ENCODE measurements around the gene PASD1. TPM values are rescaled to one million over a fixed set of nuclear protein-coding genes. Genes with fewer than 3 reads are reported as not detected.
A peak's percentile ranks its signal among the peaks of the same experiment; 100 is the strongest.
"Not testable (repeated sequence)": the region's sequence is repeated elsewhere in the genome, so short reads cannot be mapped to it uniquely, and the experiment has no call there.

The PASD1 gene
- total and polyA plus RNA-seq, 8 donors, result not detected

DNA sequence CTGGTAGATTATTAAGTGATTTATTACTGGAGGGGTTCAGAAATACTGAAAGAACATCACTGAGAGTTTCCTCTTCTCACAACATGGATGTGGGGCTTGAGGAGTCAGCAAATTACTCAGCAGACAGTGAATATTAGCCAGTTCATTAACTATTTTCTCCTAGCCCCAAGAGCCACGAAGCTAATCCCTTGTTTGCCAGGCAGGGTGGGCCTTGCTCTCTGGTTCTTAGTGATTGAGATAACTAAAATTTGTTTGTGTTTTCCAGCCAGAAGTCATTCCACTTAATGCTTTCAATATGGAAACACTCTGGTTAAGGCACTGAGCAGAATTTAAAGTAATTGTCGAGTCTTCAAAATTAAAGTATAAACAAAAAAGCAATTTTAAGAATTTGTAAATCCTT lies 40.1 kb upstream of the PASD1 start:
- intact Hi-C loops (cut with DNase I), result no loop called here
- Histone ChIP-seq H3K36me3 (no peaks in the 10 kb centered on the region), H3K4me1 (no peaks in the 10 kb centered on the region), H3K27ac (no peak overlapping the region), H3K27me3 (peaks cover 0 to 16% (median 5%) of the 10 kb centered on the region in 4 donors), H3K4me3 (no peak overlapping the region), H3K9me3 (no peaks in the 10 kb centered on the region)
- DNase-seq, result no peak
- no peak for FAIRE-seq
- TF ChIP-seq, protein P1, sequence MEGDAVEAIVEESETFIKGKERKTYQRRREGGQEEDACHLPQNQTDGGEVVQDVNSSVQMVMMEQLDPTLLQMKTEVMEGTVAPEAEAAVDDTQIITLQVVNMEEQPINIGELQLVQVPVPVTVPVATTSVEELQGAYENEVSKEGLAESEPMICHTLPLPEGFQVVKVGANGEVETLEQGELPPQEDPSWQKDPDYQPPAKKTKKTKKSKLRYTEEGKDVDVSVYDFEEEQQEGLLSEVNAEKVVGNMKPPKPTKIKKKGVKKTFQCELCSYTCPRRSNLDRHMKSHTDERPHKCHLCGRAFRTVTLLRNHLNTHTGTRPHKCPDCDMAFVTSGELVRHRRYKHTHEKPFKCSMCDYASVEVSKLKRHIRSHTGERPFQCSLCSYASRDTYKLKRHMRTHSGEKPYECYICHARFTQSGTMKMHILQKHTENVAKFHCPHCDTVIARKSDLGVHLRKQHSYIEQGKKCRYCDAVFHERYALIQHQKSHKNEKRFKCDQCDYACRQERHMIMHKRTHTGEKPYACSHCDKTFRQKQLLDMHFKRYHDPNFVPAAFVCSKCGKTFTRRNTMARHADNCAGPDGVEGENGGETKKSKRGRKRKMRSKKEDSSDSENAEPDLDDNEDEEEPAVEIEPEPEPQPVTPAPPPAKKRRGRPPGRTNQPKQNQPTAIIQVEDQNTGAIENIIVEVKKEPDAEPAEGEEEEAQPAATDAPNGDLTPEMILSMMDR (IDR thresholded peaks at IDR 0.05), result no peak
- no peak for ATAC-seq
- 45 to 50% methylated on average over 2 of the region's 2 CpGs for WGBS, 2 donors

DNA sequence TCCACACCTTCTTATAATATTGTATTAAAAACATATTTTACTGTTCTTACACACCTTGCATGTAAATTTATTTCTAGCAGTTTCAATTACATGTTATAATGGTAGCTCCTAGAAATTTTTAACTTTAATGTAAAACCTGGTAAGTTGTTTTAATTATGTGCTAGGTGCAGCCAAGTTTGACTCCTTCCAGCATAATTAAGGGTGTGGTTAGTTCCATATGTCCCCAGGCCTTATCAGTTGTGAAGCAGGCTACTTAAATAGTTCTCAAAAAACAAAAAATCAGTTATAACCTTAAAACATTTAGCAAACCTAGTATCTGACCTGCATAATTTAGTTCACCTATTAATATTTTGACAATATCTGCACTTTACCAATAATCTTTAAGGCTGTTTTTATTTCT lies 26.9 kb upstream of the PASD1 start:
- ATAC-seq (no peak), FAIRE-seq (no peak), DNase-seq (no peak)
- intact Hi-C loops (cut with DNase I), result no loop called here
- H3K4me3 ChIP-seq, result no peak overlapping the region
- H3K9me3 ChIP-seq, result no peaks in the 10 kb centered on the region
- no peak overlapping the region for H3K27ac ChIP-seq
- H3K36me3 ChIP-seq, result no peaks in the 10 kb centered on the region
- TF ChIP-seq, protein P1 (IDR thresholded peaks at IDR 0.05), result no peak
- peaks cover 0 to 15% (median 0%) of the 10 kb centered on the region in 4 donors for H3K27me3 ChIP-seq
- H3K4me1 ChIP-seq, result no peaks in the 10 kb centered on the region

DNA sequence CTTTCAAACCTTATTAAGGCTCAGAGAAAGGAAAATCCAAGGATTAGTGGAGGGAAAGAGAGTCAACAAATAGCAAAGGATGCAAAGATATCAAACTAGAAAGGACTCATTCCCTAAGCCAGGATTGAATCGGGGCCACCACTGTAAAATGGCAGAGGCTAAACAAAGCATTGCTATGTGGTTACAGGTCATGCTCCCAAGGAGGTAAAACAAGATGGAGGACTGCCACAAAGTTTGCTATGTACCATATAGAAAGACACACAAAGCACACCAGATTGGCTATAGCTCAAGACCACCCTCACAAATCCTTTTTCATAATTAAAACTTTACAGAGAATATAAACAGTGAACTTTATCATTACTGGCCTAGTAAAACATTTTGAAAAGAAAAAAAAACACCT lies 25.9 kb upstream of the PASD1 start:
- 63 to 79% methylated on average over 1 of the region's 1 CpG for WGBS, 2 donors
- TF ChIP-seq, protein P1 (IDR thresholded peaks at IDR 0.05), result no peak
- no peaks in the 10 kb centered on the region for H3K36me3 ChIP-seq
- FAIRE-seq (no peak), ATAC-seq (no peak), DNase-seq (no peak)
- intact Hi-C loops (cut with DNase I), result no loop called here
- no peaks in the 10 kb centered on the region for H3K4me1 ChIP-seq
- H3K9me3 ChIP-seq, result no peaks in the 10 kb centered on the region
- no peak overlapping the region for H3K4me3 ChIP-seq
- H3K27me3 ChIP-seq, result peaks cover 0 to 14% (median 0%) of the 10 kb centered on the region in 4 donors
- no peak overlapping the region for H3K27ac ChIP-seq

DNA sequence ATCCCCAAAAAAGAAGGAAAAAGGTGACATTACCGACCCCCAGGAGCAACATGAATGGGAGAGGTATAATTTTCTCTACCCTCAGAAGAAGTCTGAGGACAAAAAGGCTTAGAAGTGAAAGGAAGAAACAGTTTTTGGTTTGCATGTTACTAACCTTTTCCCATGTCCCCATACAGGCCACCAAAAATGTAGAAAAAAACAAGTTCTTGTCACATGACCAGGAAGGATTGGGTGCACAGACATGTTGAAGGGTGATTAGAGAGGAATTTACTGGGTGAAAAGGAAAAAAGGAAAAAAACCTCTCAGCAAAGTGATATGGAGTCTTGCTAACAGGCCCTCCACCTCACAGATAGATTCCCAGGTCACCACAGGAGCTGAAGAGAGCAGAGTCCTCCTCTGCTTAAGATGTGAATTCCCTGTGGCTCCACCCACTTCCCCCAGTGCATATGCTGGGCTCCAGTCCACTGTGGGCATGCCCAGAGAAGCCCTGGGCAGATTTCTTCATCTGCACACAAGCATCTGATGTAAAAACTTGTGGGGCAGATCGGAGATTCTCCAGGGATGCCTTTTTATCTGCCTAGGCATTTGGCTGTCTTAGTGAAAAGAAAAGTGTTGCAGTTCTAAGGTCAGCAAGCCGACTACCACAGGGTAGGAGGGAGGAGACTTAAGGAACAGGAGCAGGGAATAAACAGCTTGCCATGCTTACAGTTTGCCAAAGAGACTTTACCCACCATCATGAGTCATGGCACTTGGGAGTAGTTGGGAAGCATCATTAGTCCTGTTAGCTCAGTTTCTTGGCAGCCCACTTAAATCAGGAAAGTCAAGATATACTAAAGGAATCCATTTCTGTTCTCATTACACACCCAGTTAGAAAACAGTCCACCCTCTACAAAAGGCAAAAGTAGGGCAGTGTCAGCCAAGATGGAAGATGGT lies 25.0 kb upstream of the PASD1 start:
- no peak for FAIRE-seq
- DNase-seq, result no peak
- Histone ChIP-seq H3K27me3 (peaks cover 0 to 5% (median 0%) of the 10 kb centered on the region in 4 donors), H3K9me3 (no peaks in the 10 kb centered on the region), H3K4me1 (no peaks in the 10 kb centered on the region), H3K36me3 (no peaks in the 10 kb centered on the region), H3K27ac (no peak overlapping the region), H3K4me3 (no peak overlapping the region)
- intact Hi-C loops (cut with DNase I), result no loop called here
- TF ChIP-seq, protein P1 (IDR thresholded peaks at IDR 0.05), result no peak
- no peak for ATAC-seq
- WGBS, 2 donors, result 50 to 54% methylated on average over 3 of the region's 3 CpGs

DNA sequence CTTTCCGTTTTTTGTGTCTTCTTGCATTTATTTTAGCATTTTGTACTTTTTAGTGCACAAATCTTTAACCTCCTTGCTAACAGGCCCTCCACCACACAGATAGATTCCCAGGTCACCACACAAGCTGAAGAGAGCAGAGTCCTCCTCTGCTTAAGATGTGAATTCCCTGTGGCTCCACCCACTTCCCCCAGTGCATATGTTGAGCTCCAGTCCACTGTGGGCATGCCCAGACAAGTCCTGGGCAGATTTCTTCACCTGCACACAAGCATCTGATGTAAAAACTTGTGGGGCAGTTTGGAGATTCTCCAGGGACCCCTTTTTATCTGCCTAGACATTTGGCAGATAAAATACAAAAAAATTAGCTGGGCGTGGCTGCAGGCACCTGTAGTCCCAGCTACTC lies 19.8 kb upstream of the PASD1 start:
- H3K4me3 ChIP-seq, result no peak overlapping the region
- peaks cover 0 to 4% (median 0%) of the 10 kb centered on the region in 4 donors for H3K27me3 ChIP-seq
- DNase-seq (no peak), ATAC-seq (no peak), FAIRE-seq (no peak)
- H3K9me3 ChIP-seq, result no peaks in the 10 kb centered on the region
- no peaks in the 10 kb centered on the region for H3K36me3 ChIP-seq
- intact Hi-C loops (cut with DNase I), result no loop called here
- 50 to 59% methylated on average over 2 of the region's 2 CpGs for WGBS, 2 donors
- no peak overlapping the region for H3K27ac ChIP-seq
- TF ChIP-seq, protein P1 (IDR thresholded peaks at IDR 0.05), result no peak
- H3K4me1 ChIP-seq, result no peaks in the 10 kb centered on the region

DNA sequence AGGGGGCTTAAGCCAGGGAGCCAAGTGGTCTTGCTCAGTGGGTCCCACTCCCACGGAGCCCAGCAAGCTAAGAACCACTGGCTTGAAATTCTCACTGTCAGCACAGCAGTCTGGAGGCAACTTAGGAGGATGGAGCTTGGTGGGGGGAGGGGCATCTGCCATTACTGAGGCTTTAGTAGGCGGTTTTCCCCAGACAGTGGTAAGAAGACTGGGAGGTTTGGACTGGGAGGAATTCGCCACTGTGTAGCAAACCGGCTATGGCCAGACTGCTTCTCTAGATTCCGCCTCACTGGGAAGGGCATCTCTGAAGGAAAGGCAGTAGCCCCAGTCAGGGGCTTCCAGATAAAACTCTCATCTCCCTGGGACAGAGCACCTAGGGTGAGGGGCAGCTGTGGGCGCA lies 17.2 kb upstream of the PASD1 start:
- H3K9me3 ChIP-seq; H3K4me3 ChIP-seq; H3K36me3 ChIP-seq; ATAC-seq; H3K27me3 ChIP-seq; DNase-seq; FAIRE-seq; intact Hi-C loops (cut with DNase I); H3K4me1 ChIP-seq; H3K27ac ChIP-seq: not testable (repeated sequence)
- 59 to 61% methylated on average over 6 of the region's 6 CpGs for WGBS, 2 donors

DNA sequence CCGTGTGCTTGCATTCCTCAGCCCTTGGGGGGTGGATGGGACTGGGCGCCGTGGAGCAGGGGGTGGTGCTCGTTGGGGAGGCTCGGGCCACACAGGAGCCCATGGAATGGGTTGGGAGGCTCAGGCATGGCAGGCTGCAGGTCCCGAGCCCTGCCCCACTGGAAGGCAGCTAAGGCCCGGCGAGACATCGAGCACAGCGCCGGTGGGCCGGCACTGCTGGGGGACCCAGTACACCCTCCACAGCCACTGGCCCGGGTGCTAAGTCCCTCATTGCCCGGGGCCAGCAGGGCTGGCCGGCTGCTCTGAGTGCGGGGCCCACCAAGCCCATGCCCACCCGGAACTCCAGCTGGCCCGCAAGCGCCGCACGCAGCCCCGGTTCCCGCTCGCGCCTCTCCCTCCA lies 12.3 kb upstream of the PASD1 start:
- FAIRE-seq; intact Hi-C loops (cut with DNase I); H3K4me3 ChIP-seq; H3K27me3 ChIP-seq; H3K4me1 ChIP-seq; ATAC-seq; H3K9me3 ChIP-seq; H3K27ac ChIP-seq; H3K36me3 ChIP-seq: not testable (repeated sequence)
- peak in 1 of 6 donors; percentile 63 for DNase-seq
- 88 to 89% methylated on average over 12 to 20 of the region's 25 CpGs for WGBS, 2 donors

Measured in pancreas (tissue), 10 donors.